GM18520 (cell line): ENCODE measurements around the gene NGEF.
"Not testable (repeated sequence)": the region's sequence is repeated elsewhere in the genome, so short reads cannot be mapped to it uniquely, and the experiment has no call there.

Source experiments
- ATAC-seq: cut with Tn5 transposase; IDR thresholded peaks from one replicate; pipeline ENCODE4 v1.9.1; 2021; ENCODE audit not compliant: unreplicated experiment

Gene NGEF

DNA sequence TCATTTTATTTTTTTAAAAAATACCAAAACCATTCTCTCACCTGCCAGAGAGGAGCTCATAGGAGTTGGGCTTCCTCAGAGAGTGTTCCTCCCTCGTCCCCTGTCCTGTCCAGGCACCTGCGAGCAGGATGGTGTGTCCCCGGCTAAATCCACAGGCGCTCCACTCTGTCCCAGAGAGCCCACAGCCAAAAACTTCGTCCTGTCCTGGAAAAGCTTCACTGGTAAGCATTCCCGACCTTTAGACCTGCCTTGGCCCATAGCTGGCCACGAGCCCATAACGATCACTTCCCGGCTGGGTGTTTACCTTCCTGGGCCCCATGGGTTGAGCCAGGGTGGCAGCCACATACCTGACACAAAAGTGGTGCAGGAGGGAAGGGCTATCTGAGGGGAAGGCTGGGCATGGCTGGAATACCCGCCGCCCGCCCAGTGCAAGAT lies at the start of gene NGEF:
NGEF (minus strand) TSS at position 230 of the 435 bp plus-strand sequence. CDS start 38,366 bp downstream, outside the sequence.
- no peak for ATAC-seq

- no peak for ATAC-seq
Measured at GRCh38 chr2:233062451-233062850, 49.4 kb upstream of the NGEF start.

DNA sequence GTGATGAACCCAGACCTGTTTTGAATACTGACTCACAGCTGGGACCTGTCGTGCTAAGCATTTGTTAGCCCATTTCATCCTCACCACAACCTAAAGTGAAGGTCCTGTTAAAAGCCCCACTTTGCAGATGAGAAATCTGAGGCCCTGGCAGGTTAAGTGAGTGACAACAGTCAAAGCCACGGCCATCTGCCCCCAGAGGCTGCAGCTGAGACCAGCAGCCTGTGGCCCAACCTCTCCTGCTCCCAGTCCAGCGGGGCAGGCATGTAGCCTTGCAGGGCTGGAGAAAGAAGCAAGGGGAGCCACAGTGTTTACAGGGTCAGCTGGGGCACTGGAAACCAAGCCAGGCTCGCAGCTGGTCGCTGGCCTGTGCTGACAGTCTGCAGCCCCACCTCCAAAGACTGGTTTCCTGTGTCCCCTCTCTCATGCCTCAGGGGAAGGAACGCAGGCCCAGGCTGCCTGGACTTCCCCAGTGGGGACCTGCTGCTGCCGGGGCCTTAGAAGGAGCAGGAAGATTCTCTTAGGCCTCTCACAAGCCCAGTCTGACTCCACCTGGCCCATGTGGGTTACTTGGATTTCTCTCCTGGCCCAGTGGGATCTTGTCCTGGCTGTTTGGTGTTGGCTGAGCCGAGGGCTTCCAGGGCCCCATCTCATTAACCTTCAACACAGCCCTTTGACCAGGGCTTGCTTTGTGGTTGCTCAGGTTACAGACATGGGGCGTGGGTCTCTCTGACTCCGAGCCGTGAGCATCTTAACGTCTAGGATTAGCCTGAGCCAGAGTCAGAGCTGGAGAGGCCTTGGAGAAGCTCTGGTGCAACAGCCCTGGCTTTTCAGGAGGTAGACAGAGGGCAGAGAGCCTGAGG lies 48.8 kb upstream of the NGEF start:
- ATAC-seq: peak; percentile 32

- ATAC-seq: peak; percentile 13
Measured at GRCh38 chr2:233060980-233061590, 48.0 kb upstream of the NGEF start.

GRCh38 chr2:233060501-233060979 lies 47.5 kb upstream of the NGEF start:
- no peak for ATAC-seq

DNA sequence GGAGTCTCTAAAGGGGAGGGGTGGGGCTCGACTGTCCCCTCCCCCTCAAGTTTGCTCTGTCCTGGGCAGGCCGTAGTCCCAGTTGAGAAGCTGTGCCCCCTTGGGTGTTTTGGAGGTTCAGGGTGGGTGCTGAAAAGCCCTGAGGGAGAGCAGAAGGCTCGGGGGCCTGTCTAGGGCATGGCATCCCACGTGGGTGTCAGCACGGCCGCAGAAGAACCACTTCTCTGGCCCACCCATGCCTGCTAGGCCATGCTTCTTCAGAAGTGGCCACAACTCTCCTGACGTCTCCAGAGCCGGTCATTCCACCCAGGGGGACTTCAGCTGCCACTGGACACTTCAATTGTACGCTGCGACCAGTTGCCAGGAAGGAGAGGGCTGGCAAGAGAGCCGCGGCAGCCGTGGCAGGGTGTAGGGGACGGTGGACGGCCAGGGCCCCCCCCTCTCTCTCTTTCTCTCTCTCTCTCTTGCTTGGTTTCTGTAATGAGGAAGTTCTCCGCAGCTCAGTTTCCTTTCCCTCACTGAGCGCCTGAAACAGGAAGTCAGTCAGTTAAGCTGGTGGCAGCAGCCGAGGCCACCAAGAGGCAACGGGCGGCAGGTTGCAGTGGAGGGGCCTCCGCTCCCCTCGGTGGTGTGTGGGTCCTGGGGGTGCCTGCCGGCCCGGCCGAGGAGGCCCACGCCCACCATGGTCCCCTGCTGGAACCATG lies 46.9 kb upstream of the NGEF start, which contains the start of gene INPP5D:
INPP5D (plus strand) TSS at position 546 of the 704 bp plus-strand sequence; CDS start at position 683, 137 bp downstream.
- ATAC-seq: peak; percentile 28

- no peak for ATAC-seq
Measured at GRCh38 chr2:233059547-233059796, 46.4 kb upstream of the NGEF start.

DNA sequence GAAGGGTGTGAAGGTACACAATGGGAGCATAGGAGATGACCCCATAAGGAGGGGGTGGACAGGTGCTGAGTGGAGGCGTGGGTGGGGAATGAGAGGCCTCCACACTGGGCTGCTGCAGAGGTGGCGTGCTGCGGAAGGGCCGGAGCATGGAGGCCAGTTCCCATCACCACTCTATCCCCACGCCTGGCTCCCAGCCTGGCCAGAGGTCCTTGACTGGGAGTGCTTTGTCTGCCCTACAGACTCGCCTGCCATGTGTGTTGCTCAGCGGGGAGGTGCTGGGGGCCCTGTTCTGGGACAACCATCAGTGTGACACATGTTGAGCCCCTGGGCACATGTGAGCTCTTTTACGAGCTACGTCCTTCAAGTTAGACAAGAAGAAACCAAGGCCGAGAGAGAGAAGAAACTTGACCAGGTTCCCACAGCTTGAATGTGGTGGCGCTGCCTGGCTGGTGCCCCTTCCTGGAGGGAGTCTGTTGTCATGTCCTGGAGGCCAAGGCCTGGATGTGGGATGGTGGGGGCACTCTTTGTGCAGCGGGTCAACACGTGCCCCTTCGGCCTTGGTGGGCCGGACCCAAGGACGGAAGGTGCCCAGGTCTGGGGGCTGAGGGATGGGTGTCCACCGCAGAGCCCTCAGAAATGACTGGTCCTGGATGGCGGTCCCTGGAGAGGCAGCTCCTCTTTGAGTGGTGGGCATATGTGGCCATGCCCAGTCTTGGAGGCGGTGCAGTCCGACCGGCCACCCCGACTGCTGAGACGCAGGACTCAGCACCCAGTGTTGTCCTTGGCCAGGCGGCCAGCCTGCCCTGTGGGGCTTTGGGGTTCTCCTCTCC lies 45.9 kb upstream of the NGEF start:
- ATAC-seq: no peak

DNA sequence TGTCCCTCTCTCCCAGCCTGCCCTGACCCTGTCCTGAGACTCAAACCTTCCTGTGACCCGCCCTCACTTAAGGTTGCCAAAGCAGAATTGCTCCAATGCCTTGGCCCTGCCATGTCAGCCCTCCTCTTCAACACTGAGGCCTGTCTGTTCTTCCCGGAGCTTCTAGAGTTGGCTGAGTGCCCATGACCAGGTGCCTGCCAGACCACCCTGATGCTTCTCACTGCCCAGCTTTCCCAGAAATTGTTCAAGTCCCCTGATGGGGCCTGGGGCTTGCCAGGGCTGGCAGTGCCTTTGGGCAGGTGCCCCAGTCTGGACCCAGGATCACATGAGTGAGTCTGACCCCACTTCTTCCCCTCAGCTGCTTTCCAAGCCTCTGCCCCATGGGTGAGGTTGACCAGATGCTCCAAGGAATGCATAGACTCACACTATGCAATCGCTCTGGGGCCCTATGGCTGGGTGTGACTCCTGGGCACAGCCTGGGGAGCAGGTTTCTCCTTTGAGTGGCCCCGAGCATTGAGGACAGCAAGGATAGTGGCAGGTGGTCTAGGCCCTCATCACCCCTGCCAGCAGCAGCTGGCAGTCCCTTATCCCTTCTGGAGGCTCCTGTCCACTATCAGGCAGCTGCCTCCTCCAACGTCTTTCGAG lies 44.0 kb upstream of the NGEF start:
- no peak for ATAC-seq

DNA sequence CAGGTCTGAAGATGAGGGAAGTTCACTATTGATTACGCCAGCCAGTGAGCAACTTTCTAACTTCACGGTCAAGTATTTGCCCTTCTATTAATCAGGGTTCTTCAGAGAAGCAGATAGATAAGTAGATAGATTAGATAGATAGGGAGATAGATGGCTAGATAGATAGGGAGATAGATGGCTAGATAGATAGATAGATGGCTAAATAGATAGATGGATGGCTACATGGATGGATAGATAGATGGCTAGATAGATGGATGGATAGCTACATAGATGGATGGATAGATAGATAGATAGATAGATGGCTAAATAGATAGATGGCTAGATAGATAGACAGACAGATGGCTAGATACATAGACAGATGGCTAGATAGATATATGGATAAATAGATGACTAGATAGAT lies 42.3 kb upstream of the NGEF start:
- ATAC-seq: no peak

DNA sequence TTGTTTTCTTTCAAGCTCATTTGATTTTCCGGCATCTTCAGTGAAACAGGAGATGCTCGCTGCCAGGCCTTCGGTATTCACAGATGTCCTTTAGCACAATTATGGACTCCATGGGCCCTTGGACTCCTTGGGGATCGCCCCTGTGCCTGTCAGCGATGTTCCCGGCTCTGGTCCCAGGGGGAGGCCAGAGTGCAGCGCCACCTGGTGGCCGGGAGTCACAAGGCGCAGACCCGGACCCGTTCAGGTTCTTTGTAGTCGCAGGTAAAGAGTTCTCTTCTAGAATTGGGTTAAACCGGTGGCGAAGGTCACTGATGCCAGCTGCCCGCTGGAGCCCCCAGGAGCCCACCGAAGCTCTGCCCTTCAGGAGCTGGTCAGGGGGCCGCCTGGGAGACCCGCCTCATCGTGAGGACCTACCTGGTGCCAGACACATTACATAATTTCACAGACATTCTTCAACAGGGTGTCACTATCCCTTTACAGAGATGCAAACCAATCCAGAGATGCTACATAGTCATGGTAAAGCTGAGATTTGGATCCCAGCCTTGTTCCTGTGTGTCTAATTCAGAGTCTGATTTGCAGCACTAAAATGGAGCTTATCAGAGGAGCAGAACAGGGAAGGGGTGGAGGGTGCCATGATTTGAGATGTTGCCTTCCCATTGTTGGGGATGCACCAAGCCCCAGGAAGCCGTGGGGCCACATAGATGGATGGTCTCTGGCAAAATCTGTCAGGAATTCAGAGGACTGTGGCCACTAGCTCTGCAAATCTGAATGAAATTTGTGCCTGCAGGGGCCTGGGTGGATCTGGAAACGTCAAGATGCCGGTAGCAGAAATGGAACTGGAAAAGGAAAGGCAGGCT lies 41.1 kb upstream of the NGEF start:
- no peak for ATAC-seq

GRCh38 chr2:233052517-233052916 lies 39.5 kb upstream of the NGEF start:
- ATAC-seq: not testable (repeated sequence)

DNA sequence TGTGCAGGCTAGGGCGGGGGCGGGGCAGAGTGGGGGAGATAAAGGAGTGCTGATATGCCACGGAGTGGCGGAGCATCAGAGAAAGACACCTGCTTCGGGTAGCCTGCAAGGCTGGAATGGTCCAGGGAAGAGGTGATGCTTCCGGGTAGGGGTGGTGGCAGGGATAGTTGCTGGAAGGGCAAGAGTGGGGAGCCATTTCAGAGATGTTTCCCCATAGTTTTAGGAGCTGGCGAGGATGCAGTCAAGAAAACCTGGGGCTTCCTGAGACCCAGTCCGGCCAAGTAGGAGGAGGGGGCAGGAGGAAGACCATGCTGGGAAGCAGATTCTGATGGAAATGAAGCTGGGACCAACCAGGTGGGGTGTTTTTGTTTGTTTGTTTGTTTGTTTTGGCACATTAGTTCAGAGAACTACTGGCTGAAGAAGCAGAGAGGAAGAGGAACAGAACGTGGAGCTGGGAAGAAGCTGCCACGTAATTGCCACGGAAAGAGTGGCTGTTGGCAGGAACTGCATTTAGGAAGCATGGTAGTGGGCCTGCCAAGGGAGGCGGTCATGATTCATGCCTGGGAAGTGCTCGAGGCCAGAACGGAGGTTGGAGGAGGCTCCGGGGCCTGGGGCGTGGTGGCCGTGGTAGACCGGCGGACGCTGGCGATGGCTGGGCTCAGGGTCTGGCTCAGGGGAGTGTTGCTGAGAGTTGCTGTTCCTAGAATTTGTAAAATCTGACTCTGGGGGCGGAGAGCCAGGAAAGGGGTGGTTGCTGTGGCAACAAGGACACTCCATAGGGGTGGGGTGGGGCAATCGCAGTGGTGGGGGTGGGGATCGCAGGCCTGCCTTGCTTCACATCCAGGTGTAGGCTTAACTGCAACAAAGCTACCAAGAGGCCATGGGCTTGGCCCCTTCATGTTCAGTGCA lies 38.4 kb upstream of the NGEF start:
- ATAC-seq: no peak

DNA sequence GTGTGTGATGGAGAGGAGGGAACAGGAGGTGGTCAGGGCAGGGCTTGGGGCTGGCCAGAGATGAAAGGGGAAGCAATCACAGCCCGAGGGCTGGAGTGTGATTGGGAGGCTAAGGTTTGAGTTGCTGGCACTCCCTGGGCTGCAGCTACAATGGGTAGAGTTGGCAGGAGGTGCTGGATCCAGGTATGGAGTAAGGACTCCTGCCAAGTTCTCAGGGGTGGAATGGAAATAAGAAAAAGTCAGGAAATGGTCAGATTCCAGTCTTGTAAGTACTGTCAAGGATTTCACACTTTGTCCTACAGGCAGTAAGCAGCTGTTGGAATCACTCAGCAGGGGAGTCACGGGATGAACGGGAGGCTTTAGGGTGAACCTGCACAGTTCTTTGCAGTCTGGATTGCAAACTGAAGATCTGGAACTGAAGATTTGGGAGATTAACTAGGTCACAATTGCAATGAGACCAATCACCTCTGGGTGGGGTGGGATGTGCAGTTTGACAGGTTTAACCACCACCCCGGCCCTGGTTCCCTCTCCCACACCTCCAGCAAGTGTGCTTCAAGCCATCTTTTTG lies 36.2 kb upstream of the NGEF start:
- ATAC-seq: no peak

DNA sequence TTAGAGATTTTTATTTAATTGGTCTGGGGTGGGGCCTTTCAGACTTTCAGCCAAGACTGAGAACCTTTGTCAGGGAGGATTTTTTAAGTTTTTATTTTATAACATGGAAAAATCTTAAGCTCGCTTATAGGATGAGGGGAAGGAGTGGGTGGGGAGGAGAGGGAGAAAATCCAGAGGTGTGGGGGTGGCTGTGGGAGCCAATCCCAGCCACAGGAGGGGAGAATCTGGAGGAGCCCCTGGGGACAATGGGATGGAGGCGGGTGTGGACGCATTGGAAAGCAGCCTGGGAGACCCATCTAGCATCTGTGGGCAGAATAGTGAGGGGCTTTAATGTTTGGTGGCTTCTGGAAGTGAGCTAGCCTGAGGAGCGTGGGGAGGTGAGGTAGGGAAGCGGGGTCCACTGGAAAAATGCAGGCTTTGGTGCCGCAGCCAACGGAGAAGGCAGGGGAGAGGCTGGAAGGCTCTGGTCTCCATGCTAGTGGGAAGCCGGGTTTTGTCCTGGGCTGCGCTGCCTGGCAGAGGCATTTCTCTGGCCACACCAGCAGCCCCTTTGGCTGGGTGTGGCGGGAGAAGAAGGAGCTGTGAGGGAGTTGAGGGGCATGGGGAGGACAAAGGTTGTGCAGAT lies 35.6 kb upstream of the NGEF start:
- ATAC-seq: no peak

DNA sequence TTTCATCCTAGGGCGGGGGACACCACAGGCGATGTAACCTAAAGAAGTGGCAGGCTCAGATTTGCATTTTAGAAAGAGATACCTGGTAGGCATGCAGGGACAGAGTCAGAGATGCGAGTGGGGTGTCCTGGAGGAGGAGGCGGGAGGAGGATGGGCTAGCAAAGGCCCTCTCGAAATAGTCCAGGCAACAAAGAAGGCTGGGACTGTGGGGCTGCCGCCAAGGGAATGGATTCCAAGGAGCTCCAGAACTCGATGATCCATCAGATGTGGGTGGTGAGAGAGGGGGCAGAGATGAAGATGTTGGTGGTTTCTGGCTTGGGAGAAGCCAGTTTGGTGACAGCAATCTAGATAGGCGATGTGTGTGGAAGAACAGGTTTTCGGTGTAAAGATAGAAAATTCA lies 34.6 kb upstream of the NGEF start:
- ATAC-seq: no peak

- ATAC-seq: no peak
Measured at GRCh38 chr2:233047206-233047605, 34.1 kb upstream of the NGEF start.
